GM06990 (cell line): ENCODE measurements around the gene KCNJ3.

Source experiments
- DNase-seq: peaks from one replicate; pipeline ENCODE4 v3.0.0-alpha.2; 2011; ENCODE audit not compliant: insufficient read length; ENCODE audit errors: extremely low read depth
- H3K27me3 ChIP-seq: replicated peaks from 2 replicates; pipeline ENCODE4 v1.6.0; 2011; ENCODE audit warnings: low read length; ENCODE audit not compliant: control insufficient read depth, insufficient read depth
- H3K36me3 ChIP-seq: 2 replicates; pipeline ENCODE4 v1.5.1; 2011; ENCODE audit warnings: low read length; ENCODE audit not compliant: control insufficient read depth, insufficient read depth
- H3K4me3 ChIP-seq: replicated peaks from 2 replicates; pipeline ENCODE4 v1.5.1; 2011; ENCODE audit warnings: low read depth, mild to moderate bottlenecking, control low read depth, low read length
- CTCF ChIP-seq: IDR thresholded peaks from 2 replicates; pipeline ENCODE4 v1.5.1; 2011; ENCODE audit warnings: low read length, control low read depth, mild to moderate bottlenecking, inconsistent platforms; ENCODE audit not compliant: insufficient read depth, poor library complexity, severe bottlenecking

KCNJ3 gene

GRCh38 chr2:154776825-154777224 lies 78.3 kb downstream of the KCNJ3 start:
- no peak for DNase-seq
- H3K4me3 ChIP-seq: no peak overlapping the region
- no peak for TF ChIP-seq CTCF
- H3K27me3 ChIP-seq: no peaks in the 10 kb centered on the region
- H3K36me3 ChIP-seq: no peaks in the 10 kb centered on the region

GRCh38 chr2:154794406-154794805 lies 95.9 kb downstream of the KCNJ3 start:
- Histone ChIP-seq H3K4me3 (no peak overlapping the region), H3K36me3 (no peaks in the 10 kb centered on the region), H3K27me3 (no peaks in the 10 kb centered on the region)
- no peak for TF ChIP-seq CTCF
- DNase-seq: no peak

GRCh38 chr2:154795651-154796050 lies 97.2 kb downstream of the KCNJ3 start:
- DNase-seq: no peak
- Histone ChIP-seq H3K36me3 (no peaks in the 10 kb centered on the region), H3K27me3 (no peaks in the 10 kb centered on the region), H3K4me3 (no peak overlapping the region)
- no peak for TF ChIP-seq CTCF

- H3K36me3 ChIP-seq: no peaks in the 10 kb centered on the region
- TF ChIP-seq CTCF: no peak
- H3K27me3 ChIP-seq: no peaks in the 10 kb centered on the region
- DNase-seq: no peak
- H3K4me3 ChIP-seq: no peak overlapping the region
Measured at GRCh38 chr2:154804451-154804850, 106.0 kb downstream of the KCNJ3 start.

GRCh38 chr2:154813636-154814035 lies 115.1 kb downstream of the KCNJ3 start:
- no peak overlapping the region for H3K4me3 ChIP-seq
- TF ChIP-seq CTCF: no peak
- H3K36me3 ChIP-seq: no peaks in the 10 kb centered on the region
- H3K27me3 ChIP-seq: no peaks in the 10 kb centered on the region
- no peak for DNase-seq

GRCh38 chr2:154814856-154815255 lies 116.4 kb downstream of the KCNJ3 start:
- H3K36me3 ChIP-seq: no peaks in the 10 kb centered on the region
- no peak for TF ChIP-seq CTCF
- no peak for DNase-seq
- no peaks in the 10 kb centered on the region for H3K27me3 ChIP-seq
- H3K4me3 ChIP-seq: no peak overlapping the region
